ENCODE results near the gene RBMS3.
"Not testable (repeated sequence)": the region's sequence is repeated elsewhere in the genome, so short reads cannot be mapped to it uniquely, and the experiment has no call there.

Gene RBMS3

GRCh38 chr3:29385046-29385830 lies 104.4 kb downstream of the RBMS3 start:
- no peak for DNase-seq (ENCODE audit: low spot score)

GRCh38 chr3:29389362-29389761 lies 108.5 kb downstream of the RBMS3 start:
- no peak for DNase-seq (ENCODE audit: low spot score)

GRCh38 chr3:29392625-29393388 lies 111.9 kb downstream of the RBMS3 start:
- no peak for DNase-seq (ENCODE audit: low spot score)

- not testable (repeated sequence) for DNase-seq (ENCODE audit: low spot score)
Measured at GRCh38 chr3:29393946-29394345, 113.1 kb downstream of the RBMS3 start.

DNA sequence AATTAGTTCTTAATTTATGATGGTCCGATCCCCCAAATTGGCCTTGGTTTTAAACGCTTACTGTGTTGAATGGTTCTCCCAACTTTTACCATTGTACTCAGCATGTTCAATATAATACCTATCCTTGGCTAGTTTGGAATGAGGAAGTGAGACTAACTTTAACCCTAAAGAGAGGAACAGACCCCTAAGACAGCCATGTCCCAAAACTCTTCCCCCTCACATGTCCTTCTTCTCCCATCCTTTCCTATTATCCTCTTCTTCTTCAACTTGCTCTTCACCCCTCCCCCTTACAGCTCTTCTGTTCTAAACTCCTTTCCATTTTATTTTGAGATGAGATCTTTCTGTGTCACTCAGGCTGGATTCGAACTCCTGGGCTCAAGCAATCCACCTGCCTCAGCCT lies 116.5 kb downstream of the RBMS3 start:
- DNase-seq (ENCODE audit: low spot score): no peak

DNA sequence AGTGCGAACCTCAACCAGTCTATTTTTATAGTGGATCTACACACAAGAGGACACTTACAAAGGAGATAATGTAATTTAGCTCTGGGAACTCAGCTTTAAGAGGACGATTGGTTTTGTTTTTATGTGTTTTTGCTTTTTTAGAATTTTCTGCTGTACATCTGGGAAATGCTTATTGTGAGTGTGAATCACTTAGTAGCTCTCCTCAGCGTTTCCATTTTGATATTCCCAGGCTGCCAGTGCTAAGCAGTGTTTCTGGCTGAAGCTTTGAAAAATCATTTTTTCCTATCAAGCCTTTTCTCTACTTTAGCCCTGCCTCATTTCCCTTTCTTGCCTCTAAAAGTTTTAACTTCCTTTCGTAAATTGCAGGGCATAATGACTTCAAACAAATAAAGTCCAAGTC lies 117.9 kb downstream of the RBMS3 start:
- DNase-seq (ENCODE audit: low spot score): no peak

GRCh38 chr3:29406291-29406832 lies 125.5 kb downstream of the RBMS3 start:
- no peak for DNase-seq (ENCODE audit: low spot score)

GRCh38 chr3:29408676-29409075 lies 127.8 kb downstream of the RBMS3 start:
- DNase-seq (ENCODE audit: low spot score): no peak

DNA sequence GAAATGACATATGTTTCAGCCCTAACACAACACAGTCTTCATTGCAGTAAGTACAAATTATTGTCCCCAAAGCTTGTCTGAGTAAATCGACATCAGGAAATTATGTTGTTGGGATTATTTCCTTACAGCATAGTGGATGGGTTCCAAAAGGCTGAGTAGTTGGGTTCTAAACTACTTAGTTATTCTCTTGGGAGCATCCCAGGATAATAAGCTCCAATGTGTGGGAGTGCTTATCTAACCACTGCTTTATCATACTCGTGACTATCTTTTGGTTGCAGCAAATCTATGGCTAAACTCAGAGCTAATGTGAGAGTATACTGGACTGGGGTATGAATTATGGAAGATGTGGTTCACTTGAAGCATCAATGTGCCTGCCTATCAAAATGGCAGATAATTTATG lies 128.5 kb downstream of the RBMS3 start:
- DNase-seq (ENCODE audit: low spot score): no peak

DNA sequence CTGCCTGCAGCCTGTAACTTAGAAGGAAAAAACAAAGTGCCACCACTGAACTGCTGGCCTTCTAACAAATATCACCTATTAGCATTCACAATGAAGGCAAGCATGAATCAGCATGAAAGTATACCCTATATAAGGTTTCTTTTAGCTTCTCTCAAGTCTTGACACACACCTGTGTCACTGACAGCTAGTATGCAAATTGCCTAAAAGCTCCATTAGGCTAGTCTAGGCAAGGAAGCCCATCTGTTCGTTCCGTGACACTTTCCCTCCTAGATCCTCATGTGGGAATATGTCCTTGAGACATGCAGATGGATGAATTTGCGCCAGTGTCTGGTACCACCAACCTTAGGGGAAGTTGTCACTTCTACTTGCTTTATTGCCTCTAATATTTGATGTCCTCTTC lies 129.3 kb downstream of the RBMS3 start:
- no peak for DNase-seq (ENCODE audit: low spot score)

- no peak for DNase-seq (ENCODE audit: low spot score)
Measured at GRCh38 chr3:29410660-29411405, 130.0 kb downstream of the RBMS3 start.

DNA sequence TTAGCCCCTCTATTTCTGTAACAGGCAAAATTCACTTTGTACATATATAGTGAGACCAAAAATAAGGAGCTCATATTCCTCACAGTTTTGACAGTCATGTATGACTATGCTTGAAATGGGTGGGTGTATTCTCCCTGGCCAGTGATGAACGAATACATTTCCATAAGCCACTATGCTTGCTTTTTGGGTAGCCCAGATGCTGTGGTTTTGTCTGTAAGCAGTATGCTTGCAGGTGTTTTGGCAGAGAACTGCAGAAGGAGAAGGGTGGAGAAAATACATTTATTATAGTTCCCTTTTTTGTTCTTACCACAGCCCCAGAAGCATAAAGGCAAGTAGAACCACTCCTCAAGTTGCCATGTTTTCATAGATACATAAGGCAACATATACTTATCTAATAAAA lies 131.2 kb downstream of the RBMS3 start:
- no peak for DNase-seq (ENCODE audit: low spot score)

- no peak for DNase-seq (ENCODE audit: low spot score)
Measured at GRCh38 chr3:29414468-29415224, 133.8 kb downstream of the RBMS3 start.

DNA sequence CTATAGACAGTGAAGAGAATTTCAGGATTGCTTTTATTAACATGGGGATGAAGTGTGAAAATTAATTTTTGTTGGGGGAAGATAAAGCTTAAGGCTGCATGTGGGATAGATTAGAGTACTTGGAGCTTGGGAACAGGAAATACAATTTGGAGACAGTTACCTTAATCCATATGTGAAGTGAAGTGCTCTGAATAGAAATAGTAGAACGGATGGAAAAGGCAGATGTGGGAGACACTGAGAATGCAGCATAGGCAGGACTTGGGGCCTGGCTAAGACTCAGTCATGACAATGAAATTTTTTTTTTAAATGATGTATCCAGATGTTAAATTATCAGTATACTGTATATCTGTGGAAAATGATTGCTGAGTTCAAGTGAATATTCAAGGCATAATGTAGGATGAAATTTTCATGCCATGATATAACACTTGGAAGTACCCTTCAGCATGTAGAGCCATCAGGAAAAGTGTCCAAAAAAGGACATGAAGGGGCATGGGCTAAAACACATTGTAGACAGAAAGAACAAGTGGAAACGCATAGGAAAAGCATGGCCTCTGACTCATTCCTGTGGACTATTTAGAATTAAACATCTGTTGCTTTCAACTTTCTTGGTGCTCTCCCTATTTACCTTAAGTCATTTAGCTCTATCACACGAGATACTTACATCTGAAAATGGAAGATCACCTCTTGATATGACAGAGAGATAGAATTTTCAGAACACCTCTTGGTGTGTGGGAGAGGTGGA lies 134.8 kb downstream of the RBMS3 start:
- no peak for DNase-seq (ENCODE audit: low spot score)

- DNase-seq (ENCODE audit: low spot score): no peak
Measured at GRCh38 chr3:29416514-29416913, 135.6 kb downstream of the RBMS3 start.

DNA sequence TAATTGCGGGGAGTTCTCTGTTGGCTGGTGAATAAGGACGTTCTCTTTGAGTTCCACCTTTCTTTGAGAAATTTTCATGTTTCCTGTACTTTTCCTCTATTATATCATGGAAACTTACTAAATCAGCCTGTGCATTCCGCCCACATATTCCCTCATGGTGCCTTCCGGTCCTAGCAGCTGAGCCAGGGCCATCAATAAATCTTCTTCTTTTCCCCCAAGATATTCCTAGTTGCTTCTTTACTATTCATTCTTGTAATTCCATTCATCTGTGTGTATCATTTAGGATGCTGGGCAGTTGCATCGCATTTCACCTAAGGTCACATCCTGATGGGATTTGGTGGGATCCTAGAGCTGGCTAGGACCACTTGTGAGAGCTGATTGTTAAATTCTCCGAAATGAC lies 139.2 kb downstream of the RBMS3 start:
- DNase-seq (ENCODE audit: low spot score): no peak

- no peak for DNase-seq (ENCODE audit: low spot score)
Measured at GRCh38 chr3:29426302-29427226, 145.7 kb downstream of the RBMS3 start.

DNA sequence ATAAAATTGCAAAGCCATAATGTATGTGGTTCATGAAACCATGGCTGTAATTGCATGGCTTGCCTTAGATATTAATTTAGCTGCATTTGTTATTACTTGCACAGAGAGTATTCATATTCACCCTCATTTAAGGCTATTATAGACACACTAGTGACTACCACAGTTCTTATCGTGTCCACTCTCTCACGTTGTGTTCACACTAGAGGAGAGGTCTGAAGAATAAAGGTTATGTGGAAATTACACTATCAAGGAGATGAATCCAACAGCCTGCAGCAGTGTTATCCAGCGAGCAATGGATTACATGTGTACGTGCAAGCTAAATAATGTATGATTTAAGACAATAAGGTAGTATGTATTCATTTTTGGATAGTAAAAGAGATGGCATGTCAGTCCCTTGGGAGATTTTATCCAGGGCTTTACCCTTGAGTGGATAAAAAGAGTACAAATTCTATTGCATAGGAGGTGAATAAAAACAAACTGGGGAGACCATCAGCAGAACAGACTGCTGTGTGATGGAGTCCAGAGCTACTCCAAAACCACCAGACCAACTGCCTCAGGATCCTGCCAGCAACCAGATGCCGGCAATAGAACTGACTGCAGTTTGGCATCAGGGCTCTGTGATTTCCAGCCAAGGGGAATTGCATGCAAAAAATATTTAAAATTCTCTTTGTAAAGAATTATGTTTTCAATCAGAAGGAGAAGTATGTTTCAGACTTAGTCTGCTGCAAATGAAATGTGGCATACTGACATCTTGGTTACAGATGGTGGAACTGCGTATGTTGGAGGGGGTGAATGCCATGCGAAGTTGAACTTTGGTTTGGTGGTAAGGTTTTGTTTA lies 146.6 kb downstream of the RBMS3 start:
- DNase-seq (ENCODE audit: low spot score): peak; percentile 12

All from Ammon's horn (tissue), 1 donor.